Measurements from ENCODE around the gene ZCCHC4. TPM values are rescaled to one million over a fixed set of nuclear protein-coding genes. Genes with fewer than 3 reads are reported as not detected.

The ZCCHC4 gene
- total RNA-seq, 6 donors from 2014 or later, result 7.0 to 41.9 (median 10.6) TPM

GRCh38 chr4:25376754-25377571 lies 64.4 kb downstream of the ZCCHC4 start, which contains the start of gene ANAPC4:
TSS of gene ANAPC4 (plus strand) at chr4:25377263. CDS start at chr4:25377428, 165 bp downstream.
- H3K27me3 ChIP-seq, result no peaks in the 10 kb centered on the region
- peaks cover 11 to 21% (median 12%) of the 10 kb centered on the region in 4 donors for H3K36me3 ChIP-seq
- DNase-seq, result peak; percentile 97 to 100
- WGBS, 2 donors, result 1 to 2% methylated on average over 9 to 44 of the region's 74 CpGs
- ATAC-seq (ENCODE audit: low FRiP score in 2 of 2), result peak; percentile 98
- peak within 1 kb of the TSS; percentile 84 to 95 (median 88) for H3K4me3 ChIP-seq
- TF ChIP-seq, protein P1, sequence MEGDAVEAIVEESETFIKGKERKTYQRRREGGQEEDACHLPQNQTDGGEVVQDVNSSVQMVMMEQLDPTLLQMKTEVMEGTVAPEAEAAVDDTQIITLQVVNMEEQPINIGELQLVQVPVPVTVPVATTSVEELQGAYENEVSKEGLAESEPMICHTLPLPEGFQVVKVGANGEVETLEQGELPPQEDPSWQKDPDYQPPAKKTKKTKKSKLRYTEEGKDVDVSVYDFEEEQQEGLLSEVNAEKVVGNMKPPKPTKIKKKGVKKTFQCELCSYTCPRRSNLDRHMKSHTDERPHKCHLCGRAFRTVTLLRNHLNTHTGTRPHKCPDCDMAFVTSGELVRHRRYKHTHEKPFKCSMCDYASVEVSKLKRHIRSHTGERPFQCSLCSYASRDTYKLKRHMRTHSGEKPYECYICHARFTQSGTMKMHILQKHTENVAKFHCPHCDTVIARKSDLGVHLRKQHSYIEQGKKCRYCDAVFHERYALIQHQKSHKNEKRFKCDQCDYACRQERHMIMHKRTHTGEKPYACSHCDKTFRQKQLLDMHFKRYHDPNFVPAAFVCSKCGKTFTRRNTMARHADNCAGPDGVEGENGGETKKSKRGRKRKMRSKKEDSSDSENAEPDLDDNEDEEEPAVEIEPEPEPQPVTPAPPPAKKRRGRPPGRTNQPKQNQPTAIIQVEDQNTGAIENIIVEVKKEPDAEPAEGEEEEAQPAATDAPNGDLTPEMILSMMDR (IDR thresholded peaks at IDR 0.05), result peak in 3 of 6 experiments; percentile 5 to 35 (median 15)
- TF ChIP-seq EP300 (IDR thresholded peaks at IDR 0.05) (no peak), POLR2A (IDR thresholded peaks at IDR 0.05) (peak in 3 of 4 donors; percentile 34 to 85 (median 37)), POLR2AphosphoS5 (IDR thresholded peaks at IDR 0.05) (peak; percentile 63 to 88)
- H3K4me1 ChIP-seq, result peaks cover 11 to 29% (median 19%) of the 10 kb centered on the region in 4 donors
- H3K9me3 ChIP-seq, result no peaks in the 10 kb centered on the region
- H3K27ac ChIP-seq, result peak within 1 kb of the TSS; percentile 71 to 89 (median 84)

GRCh38 chr4:25377572-25378436 lies 65.2 kb downstream of the ZCCHC4 start:
- Histone ChIP-seq H3K27ac (peak overlapping the region; percentile 71 to 89 (median 84)), H3K9me3 (no peaks in the 10 kb centered on the region), H3K4me3 (peak overlapping the region; percentile 84 to 95 (median 88)), H3K4me1 (peaks cover 11 to 29% (median 19%) of the 10 kb centered on the region in 4 donors), H3K27me3 (no peaks in the 10 kb centered on the region), H3K36me3 (peaks cover 11 to 25% (median 12%) of the 10 kb centered on the region in 4 donors)
- DNase-seq (no peak), ATAC-seq (ENCODE audit: low FRiP score in 2 of 2) (no peak)
- WGBS, 2 donors, result 20 to 27% methylated on average over 16 to 18 of the region's 18 CpGs
- no peak for TF ChIP-seq EP300 (IDR thresholded peaks at IDR 0.05)
- TF ChIP-seq POLR2AphosphoS5 (IDR thresholded peaks at IDR 0.05), result no peak
- TF ChIP-seq, protein P1 (IDR thresholded peaks at IDR 0.05), result no peak
- no peak for TF ChIP-seq POLR2A (IDR thresholded peaks at IDR 0.05)

- no peaks in the 10 kb centered on the region for H3K9me3 ChIP-seq
- peaks cover 11 to 29% (median 19%) of the 10 kb centered on the region in 4 donors for H3K4me1 ChIP-seq
- WGBS, 2 donors, result 85 to 90% methylated on average over 6 of the region's 6 CpGs
- peaks cover 11 to 31% (median 14%) of the 10 kb centered on the region in 4 donors for H3K36me3 ChIP-seq
- H3K27ac ChIP-seq, result no peak overlapping the region
- no peak for TF ChIP-seq POLR2AphosphoS5 (IDR thresholded peaks at IDR 0.05)
- TF ChIP-seq POLR2A (IDR thresholded peaks at IDR 0.05), result no peak
- TF ChIP-seq, protein P1 (IDR thresholded peaks at IDR 0.05), result no peak
- no peak for TF ChIP-seq EP300 (IDR thresholded peaks at IDR 0.05)
- DNase-seq, result no peak
- no peaks in the 10 kb centered on the region for H3K27me3 ChIP-seq
- peak overlapping the region in 2 of 4 donors; percentile 86 to 95 for H3K4me3 ChIP-seq
- ATAC-seq (ENCODE audit: low FRiP score in 2 of 2), result no peak
These were observed 65.8 kb downstream of the ZCCHC4 start for GRCh38 chr4:25378437-25378743.

GRCh38 chr4:25379591-25379990 lies 67.0 kb downstream of the ZCCHC4 start:
- Histone ChIP-seq H3K27me3 (no peaks in the 10 kb centered on the region), H3K27ac (no peak overlapping the region), H3K36me3 (peaks cover 11 to 43% (median 20%) of the 10 kb centered on the region in 4 donors), H3K9me3 (no peaks in the 10 kb centered on the region), H3K4me3 (no peak overlapping the region), H3K4me1 (peaks cover 11 to 29% (median 19%) of the 10 kb centered on the region in 4 donors)
- DNase-seq (no peak), ATAC-seq (ENCODE audit: low FRiP score in 2 of 2) (no peak)
- WGBS, 2 donors, result 81 to 89% methylated on average over 2 of the region's 2 CpGs
- TF ChIP-seq EP300 (IDR thresholded peaks at IDR 0.05) (no peak), POLR2AphosphoS5 (IDR thresholded peaks at IDR 0.05) (no peak), POLR2A (IDR thresholded peaks at IDR 0.05) (no peak)
- TF ChIP-seq, protein P1 (IDR thresholded peaks at IDR 0.05), result no peak
